ENCODE measurements around the gene RBM27.

DNA sequence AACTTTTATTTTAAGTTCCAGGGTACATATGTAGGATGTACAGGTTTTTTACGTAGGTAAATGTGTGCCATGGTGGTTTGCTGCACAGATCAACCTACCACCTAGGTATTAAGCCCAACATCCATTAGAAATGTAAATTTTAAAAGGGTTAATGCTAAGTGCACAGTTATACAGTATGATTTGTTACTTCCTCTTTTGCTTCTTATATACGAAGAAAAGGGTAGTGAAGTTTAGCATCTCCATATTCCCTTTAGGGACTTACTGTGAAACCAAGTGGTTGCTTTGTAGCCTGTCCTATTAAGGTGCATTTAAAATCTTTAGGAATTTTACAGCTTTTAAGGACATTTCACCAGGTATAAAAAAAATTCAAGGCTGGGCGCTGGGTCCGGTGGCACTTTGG lies 46.4 kb downstream of the RBM27 start:
- TF ChIP-seq, protein P1, sequence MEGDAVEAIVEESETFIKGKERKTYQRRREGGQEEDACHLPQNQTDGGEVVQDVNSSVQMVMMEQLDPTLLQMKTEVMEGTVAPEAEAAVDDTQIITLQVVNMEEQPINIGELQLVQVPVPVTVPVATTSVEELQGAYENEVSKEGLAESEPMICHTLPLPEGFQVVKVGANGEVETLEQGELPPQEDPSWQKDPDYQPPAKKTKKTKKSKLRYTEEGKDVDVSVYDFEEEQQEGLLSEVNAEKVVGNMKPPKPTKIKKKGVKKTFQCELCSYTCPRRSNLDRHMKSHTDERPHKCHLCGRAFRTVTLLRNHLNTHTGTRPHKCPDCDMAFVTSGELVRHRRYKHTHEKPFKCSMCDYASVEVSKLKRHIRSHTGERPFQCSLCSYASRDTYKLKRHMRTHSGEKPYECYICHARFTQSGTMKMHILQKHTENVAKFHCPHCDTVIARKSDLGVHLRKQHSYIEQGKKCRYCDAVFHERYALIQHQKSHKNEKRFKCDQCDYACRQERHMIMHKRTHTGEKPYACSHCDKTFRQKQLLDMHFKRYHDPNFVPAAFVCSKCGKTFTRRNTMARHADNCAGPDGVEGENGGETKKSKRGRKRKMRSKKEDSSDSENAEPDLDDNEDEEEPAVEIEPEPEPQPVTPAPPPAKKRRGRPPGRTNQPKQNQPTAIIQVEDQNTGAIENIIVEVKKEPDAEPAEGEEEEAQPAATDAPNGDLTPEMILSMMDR (IDR thresholded peaks at IDR 0.05; ENCODE audit: low read depth, low read length, poor library complexity, severe bottlenecking): no peak
- no peak for TF ChIP-seq EZH2phosphoT487 (IDR thresholded peaks at IDR 0.05; ENCODE audit: borderline replicate concordance, low read length)

All from DOHH2 (cell line).